Posterior cingulate gyrus (tissue), 11 donors: ENCODE data around the gene CCDC122.

Experiments
- DNase-seq, 10 donors: peaks; one replicate each; pipeline versions ENCODE4 v3.0.0 to v3.0.0-alpha.2; 2020 to 2021; ENCODE audit warnings: mixed read lengths in 3 of 10
- intact Hi-C: fragments of 100-400 bp; cut with DNase I; formaldehyde crosslinking; loops from one replicate; pipeline ENCODE4 v1.15.1; 2023

CCDC122 gene

GRCh38 chr13:43805681-43806128 lies 73.8 kb downstream of the CCDC122 start:
- intact Hi-C loops: loop anchor here (10.0 kb wide), 2 partner anchors 841 to 1211 kb away; no protein-coding TSS in a partner anchor
- DNase-seq: no peak

DNA sequence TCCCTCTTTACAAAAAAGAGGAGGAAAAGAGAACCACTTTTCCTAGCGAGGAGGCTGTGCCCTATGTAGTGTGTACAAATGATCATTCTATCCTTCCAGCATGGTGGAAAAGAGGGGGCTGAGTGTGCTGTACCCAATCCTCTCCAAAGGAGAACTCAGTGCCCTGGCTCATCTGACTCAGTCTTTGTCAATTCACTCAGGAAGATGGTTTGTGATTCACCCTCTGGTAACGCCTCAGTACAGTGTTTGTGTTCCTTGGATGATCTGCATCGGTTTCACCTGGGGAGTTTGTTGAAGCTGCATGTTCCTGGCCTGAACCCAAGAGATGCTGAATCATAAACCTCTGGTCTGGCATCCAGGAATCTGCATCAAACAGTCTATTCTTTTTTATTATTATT lies 74.5 kb downstream of the CCDC122 start:
- intact Hi-C loops: loop anchor here (10.0 kb wide), 2 partner anchors 840 to 1210 kb away; no protein-coding TSS in a partner anchor
- peak in 1 of 10 donors; percentile 38 for DNase-seq

- intact Hi-C loops: loop anchor here (5.0 to 10.0 kb wide), 3 partner anchors 717 to 1210 kb away; no protein-coding TSS in a partner anchor
- no peak for DNase-seq
Measured at GRCh38 chr13:43804461-43805070, 75.0 kb downstream of the CCDC122 start.

DNA sequence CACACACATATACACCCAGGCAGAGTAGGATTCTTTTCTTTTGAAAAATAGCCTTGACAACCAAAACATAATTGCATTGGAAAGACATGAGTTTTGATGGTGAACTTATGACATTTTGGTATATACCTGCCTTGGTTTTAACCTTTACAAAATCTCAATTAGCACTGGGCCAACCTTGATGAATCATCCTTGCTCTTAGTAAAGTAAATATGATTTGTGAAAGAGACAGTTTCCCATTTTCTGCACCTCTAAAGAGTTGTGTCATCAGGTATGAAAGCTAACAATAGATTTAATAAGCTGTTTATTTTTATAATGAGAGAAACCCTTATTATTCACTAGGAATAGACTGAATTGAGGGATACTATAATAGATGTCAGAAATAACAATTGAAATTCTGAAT lies 77.0 kb downstream of the CCDC122 start:
- intact Hi-C loops: loop anchor here (5.0 to 10.0 kb wide), 3 partner anchors 715 to 1208 kb away; no protein-coding TSS in a partner anchor
- no peak for DNase-seq

DNA sequence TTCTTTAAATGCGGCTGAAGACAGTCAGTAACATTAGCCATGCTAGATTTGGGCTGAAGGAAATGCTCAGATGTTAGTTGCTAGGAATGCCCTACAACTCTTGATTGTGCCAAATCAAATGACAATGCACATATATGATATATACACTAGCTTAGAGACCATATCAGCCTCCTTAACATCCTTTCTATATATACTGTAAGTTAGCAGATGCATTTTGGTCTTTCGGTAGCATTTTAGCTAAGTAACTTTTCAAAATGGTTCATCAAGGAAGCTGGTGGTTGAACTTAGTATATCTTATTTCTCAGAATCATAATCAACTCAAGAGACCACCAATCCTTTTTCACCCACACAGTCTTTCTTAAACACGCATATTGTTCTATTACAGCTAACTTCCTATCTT lies 78.7 kb downstream of the CCDC122 start:
- intact Hi-C loops: loop anchor here (5.0 to 10.0 kb wide), 3 partner anchors 714 to 1206 kb away; no protein-coding TSS in a partner anchor
- DNase-seq: no peak

DNA sequence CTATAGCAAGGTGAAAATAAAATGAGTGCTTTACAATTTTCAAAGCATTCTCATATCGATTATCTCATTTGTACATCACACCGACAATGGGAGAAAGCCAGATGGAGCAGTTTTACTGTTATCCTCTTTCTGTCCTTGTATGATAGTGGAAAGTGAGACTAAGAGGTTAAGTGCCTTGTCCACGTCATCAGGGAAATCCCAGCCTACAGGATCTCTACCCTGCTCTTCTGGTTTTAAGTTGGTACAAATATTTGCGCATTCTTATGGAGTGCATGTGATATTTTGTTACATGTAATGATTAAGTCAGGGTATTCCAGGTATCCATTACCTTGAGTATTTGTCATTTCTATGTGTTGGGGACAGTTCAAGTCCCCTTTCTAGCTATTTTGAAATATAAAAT lies 80.3 kb downstream of the CCDC122 start:
- no peak for DNase-seq
- intact Hi-C loops: no loop called here

GRCh38 chr13:43797869-43798268 lies 81.7 kb downstream of the CCDC122 start:
- DNase-seq: no peak
- intact Hi-C loops: no loop called here

DNA sequence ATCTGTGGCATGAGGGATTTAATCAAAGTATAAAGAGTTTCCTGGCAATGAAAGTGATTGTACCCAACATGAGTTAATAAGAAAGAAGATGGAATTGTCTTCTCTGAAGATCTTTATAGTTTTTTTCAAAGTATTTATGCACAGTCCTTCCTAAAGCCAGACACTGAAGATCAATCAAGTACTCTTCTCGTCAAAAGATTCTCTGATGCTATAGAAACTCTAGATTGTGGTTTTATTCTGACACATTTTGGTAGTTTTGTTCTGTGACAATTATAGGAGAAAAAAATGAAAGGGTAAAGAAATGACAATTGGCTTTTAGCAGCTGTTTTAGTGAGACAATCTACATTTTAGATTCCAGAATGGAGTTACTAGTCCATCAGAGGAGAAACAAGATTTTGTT lies 82.4 kb downstream of the CCDC122 start:
- intact Hi-C loops: no loop called here
- DNase-seq: no peak

DNA sequence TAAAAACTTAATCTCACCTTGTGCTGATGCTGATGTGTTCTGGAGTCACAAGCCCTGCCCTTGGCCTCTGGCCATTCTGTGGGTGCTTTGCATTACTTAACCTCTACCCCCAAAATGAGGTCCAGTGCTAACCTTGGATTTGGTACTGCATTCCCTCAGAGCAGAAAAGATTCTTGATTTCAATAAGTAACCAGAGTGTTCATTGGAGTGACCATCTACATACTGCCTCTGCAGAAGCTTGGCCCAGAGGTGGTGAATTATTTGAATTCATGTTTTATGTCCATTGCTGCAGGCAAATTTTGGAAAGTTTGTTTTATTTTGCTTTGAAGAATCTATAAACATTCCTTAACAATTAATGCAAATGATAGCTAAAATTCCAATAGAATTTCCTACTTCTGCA lies 85.1 kb downstream of the CCDC122 start:
- intact Hi-C loops: no loop called here
- DNase-seq: no peak

GRCh38 chr13:43792076-43792881 lies 87.3 kb downstream of the CCDC122 start:
- no peak for DNase-seq
- intact Hi-C loops: no loop called here

DNA sequence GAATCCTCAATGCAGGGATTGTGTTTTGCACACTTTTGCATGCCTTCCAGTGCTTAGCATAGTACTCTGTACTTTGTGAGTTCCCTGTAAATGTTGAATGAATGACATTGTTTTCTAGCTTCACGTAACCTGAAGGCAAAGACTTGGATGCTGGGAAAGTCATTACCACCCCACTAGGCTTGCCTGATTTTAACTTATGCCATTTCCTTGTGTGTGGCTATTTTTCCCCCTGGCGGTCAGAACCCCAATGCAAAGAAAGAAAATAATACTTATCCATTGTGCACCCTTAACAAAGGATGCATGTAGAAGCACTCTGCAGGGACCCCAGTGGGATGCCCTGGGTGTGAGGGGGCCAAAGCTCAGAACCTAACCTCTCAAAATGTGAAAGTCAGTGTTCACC lies 91.5 kb downstream of the CCDC122 start:
- intact Hi-C loops: loop anchor here (2.0 to 10.0 kb wide), 4 partner anchors 87 to 701 kb away; no protein-coding TSS in a partner anchor
- peak in 2 of 10 donors; percentile 25 to 32 for DNase-seq

DNA sequence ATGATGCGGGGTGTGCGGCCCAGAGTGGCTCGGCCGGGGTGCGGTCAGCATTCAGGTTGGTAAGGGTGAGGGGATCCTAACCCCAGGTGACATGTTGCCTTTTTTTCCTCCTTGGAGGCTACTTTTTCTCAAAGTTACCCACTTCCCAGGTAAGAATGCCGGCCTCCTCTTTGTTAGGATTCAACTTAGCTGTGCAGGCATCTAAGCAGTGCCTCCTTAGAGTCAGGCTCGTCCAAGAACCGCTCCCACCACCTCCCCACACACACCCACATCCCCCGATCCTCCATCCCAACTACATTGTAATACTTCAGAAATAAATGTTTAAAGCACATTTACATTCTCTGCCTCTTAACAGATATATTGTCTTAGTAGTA lies 92.0 kb downstream of the CCDC122 start:
- intact Hi-C loops: loop anchor here (2.0 to 10.0 kb wide), 4 partner anchors 87 to 700 kb away; no protein-coding TSS in a partner anchor
- DNase-seq: no peak

GRCh38 chr13:43786766-43787517 lies 92.6 kb downstream of the CCDC122 start, which contains the start of gene ENOX1:
ENOX1 (minus strand) TSS chr13:43786972.
- peak; percentile 76 to 98 (median 84) for DNase-seq
- intact Hi-C loops: loop anchor here (2.0 to 10.0 kb wide), 4 partner anchors 88 to 700 kb away; no protein-coding TSS in a partner anchor

DNA sequence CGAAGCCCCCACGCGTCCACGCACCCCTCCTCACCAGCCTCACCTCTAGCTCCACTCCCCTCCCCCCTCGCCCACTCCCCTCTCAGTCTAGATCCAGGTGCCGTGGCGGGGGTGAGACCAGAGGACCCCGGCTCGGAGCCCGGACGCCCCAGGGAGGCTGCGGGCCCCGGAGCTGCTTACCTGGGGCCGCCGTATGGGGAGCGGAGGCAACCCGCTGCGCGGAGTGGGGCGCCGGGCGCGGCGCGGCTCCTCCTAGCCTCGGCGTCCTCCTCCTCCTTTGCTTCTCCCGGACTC lies 93.1 kb downstream of the CCDC122 start:
- DNase-seq: no peak

More for the DNA sequence above, 93.1 kb downstream of the CCDC122 start:
- intact Hi-C loops: loop anchor here (2.0 to 10.0 kb wide), 4 partner anchors 88 to 699 kb away; no protein-coding TSS in a partner anchor
